ENCODE data around the gene GLIPR1.

DNA sequence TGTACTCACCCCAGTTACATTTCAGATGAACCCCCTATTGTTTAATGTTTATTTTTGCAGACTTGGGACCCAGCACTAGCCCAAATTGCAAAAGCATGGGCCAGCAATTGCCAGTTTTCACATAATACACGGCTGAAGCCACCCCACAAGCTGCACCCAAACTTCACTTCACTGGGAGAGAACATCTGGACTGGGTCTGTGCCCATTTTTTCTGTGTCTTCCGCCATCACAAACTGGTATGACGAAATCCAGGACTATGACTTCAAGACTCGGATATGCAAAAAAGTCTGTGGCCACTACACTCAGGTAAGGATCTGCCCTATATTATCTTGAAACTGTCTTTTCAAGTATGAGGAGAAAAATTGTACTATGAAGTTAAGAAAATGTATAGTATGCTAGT lies 1.2 kb downstream of the GLIPR1 start:
- TF ChIP-seq CTCF (IDR thresholded peaks at IDR 0.05; ENCODE audit: low read depth, low read length) (no peak), EZH2phosphoT487 (IDR thresholded peaks at IDR 0.05; ENCODE audit: low read depth) (no peak)
